22Rv1 (cell line): ENCODE data around the gene PCBP1.

ENCODE experiments used
- CTCF ChIP-seq: fragments of 450-650 bp; IDR thresholded peaks from 2 replicates; pipeline ENCODE4 v1.5.1; 2017; ENCODE audit warnings: mild to moderate bottlenecking
- ZFX ChIP-seq: fragments of 450-650 bp; IDR thresholded peaks from 2 replicates; pipeline ENCODE4 v1.6.1; 2017; ENCODE audit warnings: antibody characterized with exemption, borderline replicate concordance

- TF ChIP-seq CTCF: no peak
- no peak for TF ChIP-seq ZFX
Measured at GRCh38 chr2:70101174-70101573, 13.9 kb downstream of the PCBP1 start.
